GM18517 (cell line): ENCODE data around the gene CEP112.

Experiments used
- ATAC-seq: cut with Tn5 transposase; IDR thresholded peaks from one replicate; pipeline ENCODE4 v1.9.1; 2021; ENCODE audit warnings: mild to moderate bottlenecking, moderate library complexity; ENCODE audit not compliant: unreplicated experiment

The CEP112 gene

DNA sequence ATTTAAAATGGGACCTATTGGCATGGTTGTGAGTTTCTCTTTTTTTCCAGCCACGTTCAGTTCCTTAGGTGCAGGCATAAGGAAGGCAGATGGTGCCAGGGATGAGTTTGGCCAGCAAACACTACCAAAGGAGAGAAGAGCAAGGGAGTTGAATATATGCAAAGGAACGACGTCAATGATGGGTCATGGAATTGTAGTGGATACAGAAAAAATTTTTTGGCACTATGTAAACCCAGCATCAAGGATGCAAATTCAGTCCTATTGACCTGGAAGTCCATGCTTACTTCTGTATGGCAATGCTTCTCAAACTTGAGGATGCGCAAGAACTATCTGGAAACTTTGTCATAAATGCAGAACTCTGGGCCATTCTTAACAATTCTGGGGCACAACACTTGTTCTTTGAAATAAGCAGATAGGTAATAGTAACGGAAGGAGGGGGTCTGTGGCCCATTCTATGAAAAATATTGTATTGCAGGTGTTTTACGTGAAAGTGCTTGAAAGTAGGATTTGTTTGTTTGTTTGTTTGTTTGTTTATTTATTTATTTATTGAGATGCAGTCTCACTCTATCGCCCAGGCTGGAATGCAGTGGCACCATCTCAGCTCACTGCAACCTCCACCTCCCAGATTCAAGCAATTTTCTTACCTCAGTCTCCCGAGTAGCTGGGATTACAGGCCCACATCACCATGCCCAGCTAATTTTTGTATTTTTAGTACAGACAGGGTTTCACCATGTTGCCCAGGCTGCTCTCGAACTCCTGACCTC is 19.3 kb upstream of the CEP112 start:
- ATAC-seq, result no peak

DNA sequence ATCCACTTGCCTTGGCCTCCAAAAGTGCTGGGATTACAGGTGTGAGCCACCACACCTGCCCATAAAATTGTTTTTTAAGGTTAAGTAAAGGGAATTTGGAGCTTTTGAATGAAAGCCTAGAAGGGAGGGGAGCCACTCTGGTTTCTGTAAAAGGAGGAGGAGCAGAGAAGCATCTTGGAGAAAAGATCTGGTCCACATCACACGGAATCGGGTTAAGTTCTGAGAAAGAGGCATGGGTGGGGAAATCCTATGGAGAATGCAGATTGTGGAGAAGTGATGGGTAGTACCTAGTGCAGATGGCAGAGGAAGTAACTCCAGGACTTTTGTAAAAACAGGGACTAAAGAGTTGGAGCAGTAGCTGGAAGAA is 18.3 kb upstream of the CEP112 start:
- no peak for ATAC-seq

DNA sequence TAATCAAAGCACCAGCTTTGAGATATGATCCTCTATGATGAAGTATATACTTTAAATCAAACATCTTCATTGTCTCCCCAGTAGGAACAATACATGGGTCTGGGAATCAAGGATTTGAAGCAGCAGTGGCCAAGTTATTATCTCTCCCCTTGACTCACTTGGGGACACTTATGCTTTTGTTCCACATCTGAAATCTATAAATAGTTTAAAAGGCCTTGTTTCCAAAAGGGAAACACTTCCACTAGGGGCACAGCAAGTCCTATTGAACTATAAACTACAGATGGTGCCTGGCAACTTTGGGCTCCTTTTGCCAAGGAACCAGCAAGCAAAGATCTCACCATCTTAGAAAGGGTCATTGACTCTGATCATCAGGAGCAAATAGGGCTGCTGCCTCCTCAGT is 16.0 kb upstream of the CEP112 start:
- ATAC-seq, result no peak

DNA sequence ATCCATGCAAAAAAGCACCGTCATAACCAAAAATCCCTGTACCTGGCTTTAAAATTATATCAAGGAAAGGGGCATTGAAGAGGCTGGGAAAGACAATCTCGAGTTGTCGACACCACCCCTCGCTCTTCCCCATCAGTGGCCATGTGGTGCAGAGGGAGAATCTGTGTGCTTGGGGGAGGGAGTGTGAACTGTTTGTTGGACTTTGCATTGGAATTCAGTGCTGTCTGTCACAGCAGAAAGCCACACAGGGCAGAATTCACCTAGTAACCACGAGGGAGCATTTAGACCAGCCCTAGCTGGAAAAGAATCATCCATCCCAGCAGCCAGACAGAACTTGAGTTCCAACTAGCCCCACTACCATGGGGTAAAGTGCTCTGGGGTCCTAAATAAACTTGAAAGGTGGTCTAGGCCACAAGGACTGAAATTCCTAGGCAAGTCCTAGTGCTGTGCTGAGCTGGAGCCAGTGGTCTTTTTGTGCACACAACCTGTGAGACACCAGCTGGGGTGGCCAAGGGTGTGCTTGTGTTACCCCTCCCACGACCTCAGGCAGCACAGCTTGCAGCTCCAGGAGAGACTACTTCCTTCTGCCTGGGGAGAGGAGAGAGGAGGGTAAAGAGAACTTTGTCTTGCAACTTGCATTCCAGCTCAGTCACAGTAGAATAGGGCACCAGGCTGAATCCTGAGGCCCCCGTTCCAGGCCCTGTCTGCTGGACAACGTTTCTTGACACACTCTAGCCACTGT is 11.5 kb upstream of the CEP112 start:
- no peak for ATAC-seq

DNA sequence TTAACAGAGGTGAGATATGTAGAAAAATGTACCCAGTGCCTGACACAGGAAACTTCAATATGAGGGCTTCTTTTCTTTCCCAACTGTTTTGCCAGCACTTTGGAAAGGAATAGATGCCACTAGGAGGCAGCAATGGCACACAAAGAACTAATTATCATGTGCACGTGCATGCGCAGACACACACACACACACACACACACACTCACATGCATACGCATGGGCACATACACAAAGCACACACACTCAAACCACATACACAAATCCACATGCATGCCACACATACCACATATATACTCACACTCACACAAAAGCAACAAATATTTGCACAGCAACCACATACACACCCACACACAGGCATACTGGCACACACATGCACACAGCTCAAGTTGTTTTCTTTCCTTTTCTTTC is 8.8 kb upstream of the CEP112 start:
- no peak for ATAC-seq

DNA sequence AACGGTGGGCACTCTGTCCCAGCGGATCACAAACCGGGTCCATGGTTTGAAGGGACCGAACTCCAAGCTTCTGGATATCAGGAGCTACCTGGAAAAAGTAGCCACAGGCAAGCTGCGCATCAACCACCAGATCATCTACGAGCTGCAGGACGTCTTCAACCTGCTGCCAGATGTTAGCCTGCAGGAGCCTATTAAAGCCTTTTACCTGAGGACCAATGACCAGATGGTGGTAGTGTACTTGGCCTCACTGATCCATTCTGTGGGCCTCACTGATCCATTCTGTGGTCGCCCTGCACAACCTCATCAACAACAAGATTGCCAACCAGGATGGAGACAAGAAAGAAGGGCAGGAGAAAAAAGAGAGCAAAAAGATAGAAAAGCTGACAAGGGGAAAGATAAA is 6.3 kb upstream of the CEP112 start:
- no peak for ATAC-seq

DNA sequence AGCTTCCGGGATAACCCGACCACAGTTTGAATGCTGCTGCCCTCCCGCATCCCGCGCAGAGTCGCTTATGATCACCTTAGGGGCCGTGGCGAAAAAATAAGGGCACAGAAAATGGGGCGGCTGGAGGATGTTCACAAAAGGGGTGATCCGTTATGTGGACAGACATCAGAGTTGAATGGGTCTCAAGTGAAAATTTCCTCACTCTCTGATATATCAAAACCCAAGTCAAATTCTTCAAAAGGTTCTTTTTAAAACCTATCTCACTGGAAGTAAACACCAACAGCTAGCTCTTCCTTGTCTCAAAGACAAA is 400 bp upstream of the CEP112 start:
- ATAC-seq, result no peak

DNA sequence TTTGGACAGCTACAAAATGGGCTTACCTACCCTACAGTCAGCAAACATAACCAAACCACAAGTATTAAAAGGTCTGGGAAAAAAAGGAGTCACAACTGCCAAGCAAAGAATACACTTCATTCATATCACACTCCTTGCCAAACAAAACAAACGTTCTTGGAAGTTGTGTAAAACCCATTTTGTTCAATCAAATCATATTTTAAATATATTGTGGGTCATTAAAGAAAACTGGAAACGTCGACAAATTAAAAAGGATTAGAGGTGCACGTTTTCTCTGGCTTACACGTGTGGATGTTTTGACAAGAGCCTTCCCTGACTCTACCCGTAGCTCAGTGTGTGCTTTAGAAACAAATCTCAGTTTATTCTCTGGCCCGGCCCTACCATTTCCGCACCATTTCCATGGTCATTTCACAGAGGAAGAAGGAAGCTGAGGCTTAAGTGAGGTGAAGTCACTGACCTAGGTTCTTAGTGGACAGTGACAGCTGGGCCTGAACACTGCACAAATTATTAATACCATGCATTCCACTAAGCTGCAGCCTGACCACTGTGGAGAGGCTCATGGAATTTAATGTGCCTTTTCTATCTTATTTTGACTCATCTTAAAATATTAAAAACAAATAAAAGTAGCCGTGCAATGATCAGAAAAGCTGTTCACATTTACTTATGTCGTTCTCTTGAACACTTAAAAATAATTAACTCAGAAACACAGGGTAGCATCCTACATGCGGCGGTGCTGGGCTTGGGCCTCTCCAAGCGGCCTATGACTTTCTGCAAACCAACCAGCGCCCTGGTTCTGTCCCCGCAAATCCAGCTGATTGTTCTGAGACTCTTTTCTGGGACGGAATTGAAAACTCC is 968 bp downstream of the CEP112 start:
- no peak for ATAC-seq

DNA sequence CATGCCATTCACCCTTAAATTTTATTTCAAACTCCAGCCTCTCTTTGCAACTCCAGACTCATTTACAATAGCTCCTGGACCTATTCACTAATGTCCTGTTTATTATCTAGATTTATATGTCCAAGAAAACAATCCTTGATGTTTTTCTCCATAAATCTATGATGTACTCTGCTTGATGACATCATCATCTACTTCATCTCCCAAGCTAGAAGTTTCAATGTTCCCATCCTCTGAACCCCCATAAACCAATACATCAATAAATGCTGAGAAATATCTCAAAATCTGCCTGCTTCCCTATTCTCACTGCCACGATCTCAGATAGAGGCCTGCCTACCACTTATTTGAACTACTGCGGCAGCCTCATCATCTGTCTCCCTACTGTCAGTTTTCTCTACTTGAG is 4.2 kb downstream of the CEP112 start:
- ATAC-seq, result no peak

DNA sequence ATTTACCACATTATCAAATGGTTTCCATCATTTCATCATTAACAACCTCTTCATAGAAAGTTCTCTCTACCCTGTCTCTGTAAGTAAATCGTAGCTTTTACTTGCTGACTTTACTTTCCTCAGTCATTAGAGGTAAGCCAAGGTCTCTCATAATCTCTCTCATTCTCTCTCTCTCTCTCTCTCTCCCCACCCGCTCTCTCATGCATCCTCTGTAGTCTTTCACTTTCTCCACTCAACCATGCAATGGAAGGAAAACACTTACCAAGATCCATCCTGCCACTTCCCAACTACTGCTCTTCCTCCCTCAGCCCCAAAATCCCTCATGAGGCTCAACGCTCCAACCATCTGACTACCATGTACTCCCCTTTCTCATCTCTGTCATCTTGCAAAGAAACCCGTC is 6.1 kb downstream of the CEP112 start:
- no peak for ATAC-seq

DNA sequence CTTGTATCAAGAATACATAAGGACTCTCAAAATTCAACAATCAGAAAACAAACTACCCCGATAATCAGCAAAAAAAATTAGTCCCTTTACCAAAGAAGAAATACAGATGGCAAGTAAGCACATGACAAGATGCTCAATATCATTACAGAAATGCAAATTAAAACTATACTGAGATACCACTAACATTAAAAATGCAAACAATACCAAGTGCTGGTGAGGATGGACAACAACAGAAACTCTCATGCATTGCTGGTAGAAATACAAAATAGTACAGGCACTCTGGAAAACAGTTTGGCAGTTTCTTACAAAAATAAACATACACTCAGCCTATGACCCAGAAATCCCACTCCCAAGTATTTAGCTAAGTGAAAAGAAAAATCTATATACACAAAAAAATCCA is 7.5 kb downstream of the CEP112 start:
- no peak for ATAC-seq

DNA sequence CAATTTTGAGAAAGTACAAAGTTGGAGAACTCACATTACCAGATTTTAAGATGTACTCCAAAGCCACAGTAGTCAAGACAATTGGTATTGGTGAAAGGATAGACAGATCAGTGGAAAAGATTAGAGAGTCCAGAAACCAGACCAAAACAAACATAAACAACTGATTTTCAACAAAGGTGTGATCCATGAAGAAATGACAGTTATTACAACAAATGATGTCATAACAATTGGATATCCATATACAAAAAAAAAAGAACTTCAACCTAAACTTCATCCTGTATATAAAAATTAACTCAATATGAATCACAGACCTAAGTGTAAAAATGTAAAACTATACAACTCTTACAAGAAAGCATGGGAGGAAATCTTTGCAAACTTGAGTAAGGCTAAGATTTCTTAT is 8.4 kb downstream of the CEP112 start:
- ATAC-seq, result no peak

DNA sequence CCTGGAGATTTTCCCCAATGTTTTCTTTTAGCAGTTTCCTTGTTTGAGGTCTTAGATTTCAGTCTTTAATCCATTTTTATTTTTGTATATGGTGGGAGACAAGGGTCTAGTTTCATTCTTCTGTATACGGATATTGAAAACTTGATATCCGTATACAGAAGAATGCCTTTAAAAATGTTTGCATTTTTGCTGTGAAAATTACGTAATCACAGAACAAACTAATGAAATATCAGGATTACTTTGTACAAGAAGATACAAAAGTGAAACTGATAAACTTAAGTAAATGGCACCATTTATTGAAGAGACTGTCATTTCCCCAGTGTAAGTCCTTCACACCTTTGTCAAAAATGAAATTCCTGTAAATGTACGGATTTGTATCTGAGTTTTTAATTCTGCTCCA is 13.3 kb downstream of the CEP112 start:
- ATAC-seq, result no peak

DNA sequence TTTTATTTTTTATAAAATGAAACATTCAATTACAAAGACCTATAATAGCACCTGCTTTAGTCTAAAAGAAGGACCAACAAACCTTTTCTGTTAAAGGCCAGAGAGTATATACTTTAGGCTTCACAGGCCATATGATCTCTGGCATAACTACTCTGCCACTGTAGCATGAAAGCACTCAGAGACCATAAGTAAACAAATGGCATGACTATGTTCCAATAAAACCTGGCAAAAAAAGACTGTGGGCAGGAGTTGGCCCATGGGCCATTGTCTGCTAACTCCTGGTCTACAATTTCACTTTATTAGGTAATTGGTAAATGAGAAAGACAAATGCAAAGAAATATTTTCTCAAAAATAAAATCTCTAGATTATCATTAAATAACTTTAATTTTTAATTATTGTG is 14.9 kb downstream of the CEP112 start:
- no peak for ATAC-seq

DNA sequence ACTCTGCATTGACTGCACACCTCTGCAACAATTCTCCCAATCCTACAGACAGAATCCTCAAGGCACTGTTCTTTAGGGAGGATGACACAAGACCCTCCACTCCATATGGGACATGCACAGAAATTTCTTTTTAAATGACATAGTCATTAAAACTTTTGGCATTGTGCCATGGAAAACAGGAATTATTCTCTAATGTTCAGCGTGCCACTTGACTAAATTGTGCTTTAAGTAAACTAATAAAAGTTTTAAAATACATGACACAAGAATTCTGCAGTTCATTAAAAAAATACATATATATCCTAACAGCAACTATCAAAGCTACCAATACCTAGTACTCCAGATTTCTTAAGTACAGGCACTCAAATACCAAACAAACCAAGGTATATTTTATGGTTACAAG is 16.0 kb downstream of the CEP112 start:
- ATAC-seq, result no peak

DNA sequence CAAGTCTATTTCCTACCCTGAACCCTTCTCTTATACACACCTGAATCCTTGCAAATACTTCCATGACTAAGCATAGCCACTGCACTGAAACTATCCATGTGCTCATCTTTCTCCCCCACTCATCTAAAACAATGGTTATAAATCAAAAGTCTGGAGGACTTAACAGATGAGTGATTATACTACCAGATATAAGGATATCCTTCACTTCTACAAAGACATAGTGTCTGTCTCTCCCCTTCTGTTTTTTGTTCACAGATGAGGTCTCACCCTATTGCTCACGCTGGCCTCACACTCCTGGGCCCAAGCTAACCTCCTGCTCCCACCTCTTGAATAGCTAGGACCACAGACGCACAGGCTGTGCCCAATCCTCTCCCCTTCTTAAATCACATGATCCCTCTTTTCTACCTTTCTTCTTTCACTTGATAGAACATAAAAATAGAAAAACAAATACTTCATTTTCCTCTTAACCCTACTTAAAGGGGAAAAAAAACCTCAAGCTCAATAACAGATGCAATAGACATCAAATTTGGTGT is 19.2 kb downstream of the CEP112 start:
- ATAC-seq, result no peak

DNA sequence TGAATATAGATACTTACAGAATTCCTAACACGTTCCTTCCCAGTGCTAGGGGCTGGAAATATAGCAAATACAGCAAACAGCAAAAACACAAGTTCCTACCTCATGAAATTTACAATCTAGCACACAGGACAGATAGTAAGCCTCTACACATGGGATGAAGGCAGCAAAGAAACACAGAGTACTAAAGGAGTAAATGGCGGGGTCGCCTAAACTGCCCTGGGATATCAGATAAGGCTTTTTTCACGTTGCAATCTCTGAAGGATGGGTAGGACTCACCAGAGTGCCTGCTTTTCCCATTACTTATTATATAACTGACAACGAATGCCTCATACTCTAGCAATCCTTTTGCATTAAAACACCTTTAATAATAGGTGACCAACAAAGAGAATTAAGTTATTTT is 19.8 kb downstream of the CEP112 start:
- no peak for ATAC-seq

DNA sequence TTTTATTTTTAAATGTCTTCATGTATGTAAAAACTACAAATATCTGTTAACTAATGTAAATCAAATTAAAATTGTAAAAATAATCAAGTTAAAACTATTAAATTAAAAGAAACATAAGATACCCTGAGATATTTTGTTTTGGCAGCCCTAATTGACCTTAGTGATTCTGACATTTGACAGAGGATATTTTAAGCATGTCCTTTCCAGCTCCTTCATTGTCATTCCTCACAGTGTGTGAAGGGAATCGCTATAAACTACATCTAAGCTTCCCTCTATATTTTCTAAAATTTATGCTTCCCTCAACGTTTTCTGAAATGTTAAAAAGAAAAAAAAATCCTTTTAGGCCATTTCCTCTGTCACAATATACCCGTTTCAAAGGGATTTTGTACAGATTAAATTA is 20.2 kb downstream of the CEP112 start:
- no peak for ATAC-seq

DNA sequence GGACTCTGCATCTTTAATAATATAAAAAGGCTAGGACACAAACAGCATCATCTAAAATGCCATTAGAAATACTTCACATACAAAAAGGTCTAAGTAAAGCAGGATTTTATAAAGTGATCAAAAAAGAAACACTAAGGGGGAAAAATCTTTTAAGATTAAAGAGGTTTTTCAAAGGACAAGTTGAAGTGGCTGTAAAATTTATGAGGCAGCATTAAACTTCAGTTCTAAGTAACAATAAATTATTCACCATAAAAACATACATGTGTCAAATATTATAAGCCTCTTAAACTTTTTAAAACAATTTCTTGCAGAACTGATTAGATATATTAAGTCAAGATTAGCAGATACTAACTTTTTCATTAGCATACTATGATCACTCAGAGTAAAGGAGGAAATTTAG is 20.8 kb downstream of the CEP112 start:
- ATAC-seq, result no peak

DNA sequence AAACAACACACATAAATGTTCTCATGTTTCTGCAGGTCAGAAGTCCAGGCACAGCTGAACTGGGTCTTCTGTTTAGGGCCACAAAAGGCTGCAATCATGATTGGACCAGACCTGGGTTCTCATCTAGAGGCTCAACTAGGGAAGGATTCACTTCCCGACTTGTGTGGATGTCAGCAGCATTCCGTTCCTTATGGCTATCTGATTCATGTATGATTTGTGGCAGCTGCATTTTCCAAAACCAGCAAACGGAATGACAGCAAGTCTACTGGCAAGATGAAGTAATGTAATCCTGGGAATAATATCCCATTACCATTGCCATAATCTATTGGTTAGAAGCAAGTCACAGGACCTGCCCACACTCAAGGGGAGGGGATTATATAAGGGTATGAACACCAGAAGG is 22.1 kb downstream of the CEP112 start:
- ATAC-seq, result no peak

DNA sequence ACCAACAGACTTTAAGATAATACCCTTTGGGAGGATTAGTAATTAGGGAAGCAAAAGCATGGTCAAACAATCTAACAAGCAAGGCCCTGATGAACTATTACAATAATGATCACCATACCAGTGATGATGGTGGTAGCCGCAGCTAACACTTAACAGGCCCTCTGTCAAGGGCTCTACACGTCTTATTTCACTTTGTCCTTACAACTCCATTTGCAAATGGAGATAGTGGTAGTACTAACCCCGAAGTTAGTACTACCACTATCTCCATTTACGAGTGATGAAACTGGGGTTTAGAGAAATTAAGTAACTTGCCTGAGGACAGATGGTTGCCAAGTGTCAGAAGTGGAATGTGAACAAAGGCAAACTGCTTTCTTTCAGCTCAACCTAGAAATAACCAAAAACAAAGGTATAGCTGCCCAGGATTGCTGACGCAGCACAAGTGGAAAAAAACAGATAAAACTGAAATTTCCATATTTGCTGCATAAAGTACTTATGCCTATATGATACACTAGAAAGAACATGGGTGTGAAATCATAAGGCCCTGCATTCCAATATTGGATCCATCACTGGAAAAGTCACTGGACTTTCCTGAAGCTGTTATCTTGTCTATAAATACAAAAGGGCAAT is 24.6 kb downstream of the CEP112 start:
- no peak for ATAC-seq
